Tibial artery (tissue), 4 donors: ENCODE measurements around the gene SCAF4.

Experiments
- DNase-seq, 2 donors: peaks; one replicate each; pipeline ENCODE4 v3.0.0-alpha.2; 2019
- H3K27ac ChIP-seq, 2 donors: fragments of 200-600 bp; sonication (generic) in 1 of 2; 1 replicate in 1 of 2; 2 replicates in 1 of 2; pipeline ENCODE4 v1.5.1; 2018 to 2019; ENCODE audit warnings: mild to moderate bottlenecking in 1 of 2
- H3K27me3 ChIP-seq, 2 donors: fragments of 200-600 bp; sonication (generic) in 1 of 2; one replicate each; pipeline versions ENCODE4 v1.5.1 to v1.6.0; 2016 to 2019
- H3K36me3 ChIP-seq, 3 donors: fragments of 200-600 bp; sonication (generic) in 2 of 3; one replicate each; pipeline ENCODE4 v1.5.1; 2016 to 2019; ENCODE audit warnings: mild to moderate bottlenecking in 2 of 3
- H3K4me1 ChIP-seq, 4 donors: fragments of 200-600 bp; sonication (generic) in 2 of 4; 1 replicate in 3 of 4; 2 replicates in 1 of 4; pipeline ENCODE4 v1.5.1; 2016 to 2019
- H3K4me3 ChIP-seq, 2 donors: fragments of 200-600 bp; sonication (generic) in 1 of 2; 1 replicate in 1 of 2; 2 replicates in 1 of 2; pipeline ENCODE4 v1.5.1; 2018 to 2019; ENCODE audit warnings: mild to moderate bottlenecking in 2 of 2
- H3K9me3 ChIP-seq, 3 donors: fragments of 200-600 bp; sonication (generic) in 1 of 3; one replicate each; pipeline ENCODE4 v1.5.1; 2016 to 2019
- CTCF ChIP-seq, 2 experiments: fragments of 200-600 bp in 1 of 2; fragments of 450-650 bp in 1 of 2; IDR thresholded peaks; one replicate each; pipeline ENCODE4 v1.5.1; 2017 to 2019; ENCODE audit warnings: antibody characterized with exemption in 2 of 2, mild to moderate bottlenecking in 1 of 2, moderate library complexity in 1 of 2
- intact Hi-C: fragments of 100-400 bp; cut with DNase I; formaldehyde crosslinking; loops from one replicate; pipeline ENCODE4 v1.15.0; 2023; ENCODE audit warnings: low total_unique reads

SCAF4 gene

GRCh38 chr21:31725202-31725839 lies 6.6 kb downstream of the SCAF4 start:
- intact Hi-C loops, result no loop called here
- Histone ChIP-seq H3K36me3 (peaks cover 0 to 4% (median 0%) of the 10 kb centered on the region in 3 donors), H3K4me3 (no peak overlapping the region), H3K9me3 (no peaks in the 10 kb centered on the region), H3K27ac (no peak overlapping the region), H3K4me1 (peaks cover 0 to 59% (median 26%) of the 10 kb centered on the region in 4 donors), H3K27me3 (no peaks in the 10 kb centered on the region)
- no peak for TF ChIP-seq CTCF (IDR thresholded peaks at IDR 0.05)
- no peak for DNase-seq

- intact Hi-C loops, result no loop called here
- no peak for TF ChIP-seq CTCF (IDR thresholded peaks at IDR 0.05)
- peaks cover 0 to 52% (median 22%) of the 10 kb centered on the region in 4 donors for H3K4me1 ChIP-seq
- H3K9me3 ChIP-seq, result no peaks in the 10 kb centered on the region
- H3K27ac ChIP-seq, result no peak overlapping the region
- H3K27me3 ChIP-seq, result no peaks in the 10 kb centered on the region
- no peak overlapping the region for H3K4me3 ChIP-seq
- DNase-seq, result no peak
- H3K36me3 ChIP-seq, result peaks cover 0 to 4% (median 0%) of the 10 kb centered on the region in 3 donors
Measured at GRCh38 chr21:31724552-31724951, 7.4 kb downstream of the SCAF4 start.

DNA sequence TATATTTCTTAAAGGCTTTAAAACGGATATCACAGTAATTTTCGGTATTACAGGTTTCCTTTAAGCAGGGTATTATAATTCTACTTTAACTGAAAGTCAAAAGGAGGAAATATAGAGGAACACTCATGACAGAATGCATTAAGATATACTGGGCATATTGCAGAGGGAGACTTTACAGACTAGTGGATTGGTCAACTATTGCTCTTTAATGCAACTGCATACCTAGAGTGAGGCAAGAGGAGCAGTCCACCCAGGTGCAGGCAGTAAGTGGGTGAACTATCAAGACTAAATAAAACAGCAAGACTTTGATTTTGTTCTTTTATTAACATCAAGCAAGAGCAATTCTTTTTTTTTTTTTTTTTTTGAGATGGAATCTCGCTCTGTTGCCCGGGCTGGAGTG lies 10.5 kb downstream of the SCAF4 start:
- no peaks in the 10 kb centered on the region for H3K9me3 ChIP-seq
- H3K4me3 ChIP-seq, result no peak overlapping the region
- TF ChIP-seq CTCF (IDR thresholded peaks at IDR 0.05), result no peak
- H3K4me1 ChIP-seq, result peaks cover 0 to 32% (median 5%) of the 10 kb centered on the region in 4 donors
- H3K27me3 ChIP-seq, result no peaks in the 10 kb centered on the region
- H3K36me3 ChIP-seq, result no peaks in the 10 kb centered on the region
- no peak for DNase-seq
- intact Hi-C loops, result no loop called here
- H3K27ac ChIP-seq, result no peak overlapping the region

DNA sequence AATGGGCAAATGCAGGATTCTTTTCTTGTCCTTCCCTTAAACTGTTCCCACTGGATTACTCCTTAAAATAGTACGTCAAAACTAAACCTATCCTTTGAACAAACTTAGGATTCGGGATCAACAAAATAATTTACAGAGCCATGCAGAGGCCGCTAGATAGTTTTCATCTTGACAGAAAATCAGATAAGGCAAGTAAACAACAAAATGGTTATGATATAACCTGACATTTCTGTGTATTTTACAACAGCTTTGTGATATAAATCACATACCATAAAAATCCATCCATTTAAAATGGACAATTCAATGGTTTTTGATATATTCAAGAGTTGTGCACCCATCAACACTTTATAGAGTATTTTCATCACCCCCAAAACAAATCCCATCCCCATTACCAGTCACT lies 11.2 kb downstream of the SCAF4 start:
- intact Hi-C loops, result no loop called here
- no peak for TF ChIP-seq CTCF (IDR thresholded peaks at IDR 0.05)
- no peaks in the 10 kb centered on the region for H3K36me3 ChIP-seq
- H3K9me3 ChIP-seq, result no peaks in the 10 kb centered on the region
- no peaks in the 10 kb centered on the region for H3K27me3 ChIP-seq
- no peak for DNase-seq
- H3K4me3 ChIP-seq, result no peak overlapping the region
- H3K4me1 ChIP-seq, result peaks cover 0 to 38% (median 6%) of the 10 kb centered on the region in 4 donors
- H3K27ac ChIP-seq, result no peak overlapping the region

DNA sequence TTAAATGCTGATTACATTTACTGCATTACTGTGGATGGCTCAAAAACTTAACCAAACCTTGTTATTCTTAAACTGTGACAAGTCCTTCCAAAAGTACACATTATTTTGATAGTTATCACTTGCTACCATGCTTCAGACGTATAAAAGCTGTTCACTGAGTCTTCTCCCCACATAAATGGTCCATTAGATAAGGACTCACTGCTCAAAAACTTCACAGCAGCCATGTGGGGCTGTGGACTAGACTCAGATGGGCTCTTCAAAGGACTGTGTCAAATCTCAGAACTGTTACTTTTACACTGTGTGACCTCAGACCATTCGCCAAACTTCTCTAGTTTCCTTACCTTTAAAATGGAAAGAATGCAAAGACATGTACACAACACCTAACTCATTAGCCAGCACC lies 11.6 kb downstream of the SCAF4 start:
- Histone ChIP-seq H3K4me1 (peaks cover 0 to 42% (median 8%) of the 10 kb centered on the region in 4 donors), H3K9me3 (no peaks in the 10 kb centered on the region), H3K4me3 (no peak overlapping the region), H3K36me3 (no peaks in the 10 kb centered on the region), H3K27me3 (no peaks in the 10 kb centered on the region), H3K27ac (no peak overlapping the region)
- no peak for TF ChIP-seq CTCF (IDR thresholded peaks at IDR 0.05)
- intact Hi-C loops, result no loop called here
- no peak for DNase-seq

DNA sequence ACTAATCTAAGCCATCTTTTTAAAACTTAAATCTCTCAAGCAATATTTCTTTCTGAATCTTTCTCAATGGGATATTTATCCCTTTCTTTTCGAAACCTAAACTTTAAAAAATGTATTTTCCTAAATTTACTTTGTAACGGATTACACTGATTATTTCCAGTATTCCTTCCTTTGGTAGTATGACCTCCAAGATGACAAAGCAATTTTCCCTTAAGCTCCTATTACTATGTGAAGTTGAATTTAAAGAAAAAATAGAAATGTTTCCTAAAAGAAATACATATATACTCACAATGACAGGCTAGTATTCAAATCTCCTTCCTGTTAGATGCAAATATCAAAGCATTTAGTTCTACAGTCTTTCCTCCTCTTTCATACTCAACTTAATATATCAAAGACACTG lies 15.8 kb downstream of the SCAF4 start:
- H3K4me1 ChIP-seq, result peaks cover 0 to 68% (median 24%) of the 10 kb centered on the region in 4 donors
- TF ChIP-seq CTCF (IDR thresholded peaks at IDR 0.05), result no peak
- H3K27me3 ChIP-seq, result no peaks in the 10 kb centered on the region
- H3K27ac ChIP-seq, result no peak overlapping the region
- no peaks in the 10 kb centered on the region for H3K36me3 ChIP-seq
- no peaks in the 10 kb centered on the region for H3K9me3 ChIP-seq
- intact Hi-C loops, result no loop called here
- no peak for DNase-seq
- H3K4me3 ChIP-seq, result no peak overlapping the region
